NCI-H748 (cell line): ENCODE results near the gene ANTXR2.

ENCODE experiments used
- DNase-seq: peaks from one replicate; lab custom pipeline; 2025; ENCODE audit not compliant: unreplicated experiment; lab: John Stamatoyannopoulos, UW

Gene ANTXR2

GRCh38 chr4:80092847-80093246 is 19.8 kb upstream of the ANTXR2 start:
- DNase-seq: no peak

- no peak for DNase-seq
Measured at GRCh38 chr4:80092088-80092487, 19.1 kb upstream of the ANTXR2 start.

- no peak for DNase-seq
Measured at GRCh38 chr4:80091688-80092087, 18.7 kb upstream of the ANTXR2 start.

GRCh38 chr4:80091184-80091583 is 18.2 kb upstream of the ANTXR2 start:
- no peak for DNase-seq

- no peak for DNase-seq
Measured at GRCh38 chr4:80090090-80090489, 17.1 kb upstream of the ANTXR2 start.

GRCh38 chr4:80088471-80088870 is 15.4 kb upstream of the ANTXR2 start:
- DNase-seq: no peak

GRCh38 chr4:80086296-80086695 is 13.3 kb upstream of the ANTXR2 start:
- no peak for DNase-seq

- DNase-seq: no peak
Measured at GRCh38 chr4:80085081-80085480, 12.1 kb upstream of the ANTXR2 start.

GRCh38 chr4:80082693-80083092 is 9.7 kb upstream of the ANTXR2 start:
- DNase-seq: no peak

- DNase-seq: no peak
Measured at GRCh38 chr4:80081566-80081965, 8.5 kb upstream of the ANTXR2 start.

GRCh38 chr4:80079255-80079923 is 6.4 kb upstream of the ANTXR2 start:
- no peak for DNase-seq

- no peak for DNase-seq
Measured at GRCh38 chr4:80078346-80079092, 5.5 kb upstream of the ANTXR2 start.

GRCh38 chr4:80077639-80078038 is 4.6 kb upstream of the ANTXR2 start:
- DNase-seq: no peak

- DNase-seq: no peak
Measured at GRCh38 chr4:80076681-80077080, 3.7 kb upstream of the ANTXR2 start.

GRCh38 chr4:80075995-80076675 is 3.1 kb upstream of the ANTXR2 start:
- no peak for DNase-seq

GRCh38 chr4:80074651-80075050 is 1.6 kb upstream of the ANTXR2 start:
- DNase-seq: no peak

GRCh38 chr4:80074069-80074468 is 1.0 kb upstream of the ANTXR2 start:
- no peak for DNase-seq

- no peak for DNase-seq
Measured at GRCh38 chr4:80073473-80074008, 512 bp upstream of the ANTXR2 start.

- DNase-seq: no peak
Measured at GRCh38 chr4:80072228-80072743, 743 bp downstream of the ANTXR2 start.

GRCh38 chr4:80071604-80072227 is 1.3 kb downstream of the ANTXR2 start:
- peak; percentile 60 for DNase-seq
